ENCODE data around the gene PAPPA. TPM values are rescaled to one million over a fixed set of nuclear protein-coding genes. Genes with fewer than 3 reads are reported as not detected.

Gene PAPPA
- total RNA-seq, 1 donor from 2014 or later: 2.8 TPM

GRCh38 chr9:116322521-116322920 is 168.9 kb downstream of the PAPPA start:
- intact Hi-C loops (cut with DNase I): no loop called here

DNA sequence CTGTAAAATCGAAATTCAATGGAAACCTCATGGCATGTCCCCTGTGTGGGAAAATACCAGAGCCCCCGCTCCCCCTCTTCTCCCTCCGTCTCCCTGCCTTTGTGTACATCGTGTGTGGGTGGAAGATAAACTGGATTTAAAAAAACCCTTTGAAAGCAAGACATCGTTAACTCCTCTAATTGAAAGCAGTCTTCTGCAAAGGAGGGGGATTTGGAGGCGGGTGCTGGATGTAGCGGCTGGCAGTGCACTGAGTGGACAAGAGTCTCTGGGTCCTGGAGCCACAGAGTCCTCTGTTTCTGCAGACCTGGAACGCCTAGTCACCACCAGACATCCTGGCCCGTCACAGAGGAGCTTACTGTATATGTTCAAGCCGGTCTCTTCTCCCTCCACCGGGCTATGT is 169.4 kb downstream of the PAPPA start:
- intact Hi-C loops (cut with DNase I): no loop called here
- no peak for DNase-seq (ENCODE audit: low spot score)

More at GRCh38 chr9:116322521-116322920, 168.9 kb downstream of the PAPPA start:
- no peak for DNase-seq (ENCODE audit: low spot score)

DNA sequence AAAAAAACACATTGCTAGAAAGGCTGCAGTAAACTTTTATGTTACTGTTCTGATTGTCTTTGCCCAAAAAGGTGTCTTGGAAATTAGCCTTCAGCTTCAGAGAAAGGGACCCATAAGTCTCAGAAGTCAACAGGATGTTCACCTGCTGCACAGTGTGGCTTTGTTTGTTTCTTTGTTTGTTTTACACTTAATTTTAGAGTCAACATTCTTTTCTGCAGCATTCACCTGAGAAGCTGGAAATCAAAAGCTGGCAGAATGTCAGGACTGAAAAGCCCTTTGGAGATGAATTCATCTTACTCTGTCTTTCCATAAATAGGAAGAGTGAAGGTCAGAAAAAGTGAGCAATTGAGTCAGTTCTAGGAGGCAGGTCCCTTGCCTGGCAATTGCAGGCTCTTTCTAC is 170.0 kb downstream of the PAPPA start:
- DNase-seq (ENCODE audit: low spot score): no peak
- intact Hi-C loops (cut with DNase I): no loop called here

- intact Hi-C loops (cut with DNase I): no loop called here
- no peak for DNase-seq (ENCODE audit: low spot score)
Measured at GRCh38 chr9:116325924-116326323, 172.3 kb downstream of the PAPPA start.

- no peak for DNase-seq (ENCODE audit: low spot score)
- intact Hi-C loops (cut with DNase I): no loop called here
Measured at GRCh38 chr9:116327701-116328405, 174.3 kb downstream of the PAPPA start.

- intact Hi-C loops (cut with DNase I): no loop called here
- no peak for DNase-seq (ENCODE audit: low spot score)
Measured at GRCh38 chr9:116329470-116329869, 175.9 kb downstream of the PAPPA start.

- intact Hi-C loops (cut with DNase I): no loop called here
- DNase-seq (ENCODE audit: low spot score): no peak
Measured at GRCh38 chr9:116331241-116331640, 177.7 kb downstream of the PAPPA start.

GRCh38 chr9:116332090-116332489 is 178.5 kb downstream of the PAPPA start:
- intact Hi-C loops (cut with DNase I): no loop called here
- no peak for DNase-seq (ENCODE audit: low spot score)

DNA sequence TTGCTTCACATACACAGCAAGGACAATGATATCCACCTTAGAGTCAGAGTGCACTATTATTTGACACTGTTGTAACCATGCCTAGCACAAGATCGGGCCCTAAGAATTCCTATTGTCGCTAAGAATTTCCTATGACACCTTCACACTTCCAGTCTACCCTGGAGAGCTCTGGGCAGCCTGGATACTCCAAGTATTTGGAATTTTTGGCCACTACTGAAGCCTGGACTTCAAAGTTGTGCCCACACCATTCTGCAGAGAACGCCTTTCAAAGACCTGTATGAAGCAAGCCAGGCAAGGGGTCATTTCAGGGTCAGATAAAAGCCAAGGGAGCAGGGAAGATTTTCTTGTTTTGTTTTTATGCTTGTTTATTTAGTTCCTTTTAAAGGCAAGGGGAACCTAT is 179.7 kb downstream of the PAPPA start:
- DNase-seq (ENCODE audit: low spot score): no peak
- intact Hi-C loops (cut with DNase I): no loop called here

- intact Hi-C loops (cut with DNase I): no loop called here
- no peak for DNase-seq (ENCODE audit: low spot score)
Measured at GRCh38 chr9:116334546-116335150, 181.1 kb downstream of the PAPPA start.

DNA sequence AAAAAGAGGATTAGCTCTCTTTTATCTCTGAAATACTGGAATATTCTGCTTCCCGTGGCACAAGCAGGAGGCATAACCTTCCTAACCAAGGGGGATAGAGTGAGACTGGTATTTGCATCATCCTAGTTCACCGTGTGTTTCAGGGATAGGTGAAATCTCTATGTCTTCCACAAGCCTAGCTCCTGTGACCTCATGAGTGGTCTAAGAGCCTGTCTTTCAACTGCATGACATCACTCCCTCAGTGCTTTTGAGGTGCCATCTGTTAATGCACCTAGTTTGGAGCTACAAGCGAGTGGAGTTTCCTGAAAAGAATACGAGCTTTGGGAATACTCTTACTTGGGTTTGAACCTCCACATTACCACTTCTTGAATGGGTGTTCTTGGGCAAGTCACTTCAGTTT is 181.8 kb downstream of the PAPPA start:
- intact Hi-C loops (cut with DNase I): no loop called here
- no peak for DNase-seq (ENCODE audit: low spot score)

GRCh38 chr9:116336133-116336862 is 182.7 kb downstream of the PAPPA start:
- intact Hi-C loops (cut with DNase I): no loop called here
- DNase-seq (ENCODE audit: low spot score): no peak

- intact Hi-C loops (cut with DNase I): no loop called here
- no peak for DNase-seq (ENCODE audit: low spot score)
Measured at GRCh38 chr9:116337015-116337414, 183.4 kb downstream of the PAPPA start.

- DNase-seq (ENCODE audit: low spot score): no peak
- intact Hi-C loops (cut with DNase I): no loop called here
Measured at GRCh38 chr9:116340270-116340669, 186.7 kb downstream of the PAPPA start.

DNA sequence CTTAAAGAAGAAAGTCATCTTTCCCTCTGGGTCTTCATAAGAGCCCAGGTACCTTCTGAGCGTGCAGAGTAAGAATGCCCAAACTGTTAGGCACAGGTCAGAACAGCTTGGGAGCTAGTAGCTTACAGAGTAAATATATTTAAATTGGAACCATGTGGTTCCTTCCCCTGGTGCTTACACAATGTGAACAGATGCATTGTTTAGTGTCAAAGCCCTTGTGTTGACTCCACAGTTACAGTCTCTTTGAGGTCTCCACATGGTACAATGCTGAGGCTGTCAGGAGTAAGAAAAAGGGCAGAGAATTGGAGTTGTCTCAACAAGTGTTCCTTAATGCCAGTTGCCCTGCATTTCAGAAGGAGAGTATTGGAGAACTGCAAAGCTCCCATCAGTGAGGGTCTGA is 188.5 kb downstream of the PAPPA start:
- intact Hi-C loops (cut with DNase I): no loop called here
- no peak for DNase-seq (ENCODE audit: low spot score)

DNA sequence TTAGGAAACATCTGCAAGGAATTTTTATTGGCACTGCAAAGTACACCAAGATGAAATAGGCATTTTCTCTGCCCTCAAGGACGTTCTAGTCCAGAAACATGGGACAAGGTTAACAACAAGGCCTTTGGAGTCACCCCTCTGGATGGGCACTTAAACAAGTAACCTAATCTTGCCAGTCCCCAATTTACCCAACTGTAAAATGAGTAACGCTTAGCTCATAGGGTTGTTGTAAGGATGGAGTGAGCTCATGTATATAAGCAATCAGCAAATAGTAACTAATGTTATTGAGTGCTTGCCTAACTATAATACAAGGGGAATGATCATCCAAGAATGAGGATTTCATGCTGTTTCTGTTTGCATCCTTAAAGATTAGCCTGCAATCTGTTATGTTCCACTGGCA is 189.3 kb downstream of the PAPPA start:
- no peak for DNase-seq (ENCODE audit: low spot score)
- intact Hi-C loops (cut with DNase I): no loop called here

- DNase-seq (ENCODE audit: low spot score): no peak
- intact Hi-C loops (cut with DNase I): no loop called here
Measured at GRCh38 chr9:116344416-116344815, 190.8 kb downstream of the PAPPA start.

DNA sequence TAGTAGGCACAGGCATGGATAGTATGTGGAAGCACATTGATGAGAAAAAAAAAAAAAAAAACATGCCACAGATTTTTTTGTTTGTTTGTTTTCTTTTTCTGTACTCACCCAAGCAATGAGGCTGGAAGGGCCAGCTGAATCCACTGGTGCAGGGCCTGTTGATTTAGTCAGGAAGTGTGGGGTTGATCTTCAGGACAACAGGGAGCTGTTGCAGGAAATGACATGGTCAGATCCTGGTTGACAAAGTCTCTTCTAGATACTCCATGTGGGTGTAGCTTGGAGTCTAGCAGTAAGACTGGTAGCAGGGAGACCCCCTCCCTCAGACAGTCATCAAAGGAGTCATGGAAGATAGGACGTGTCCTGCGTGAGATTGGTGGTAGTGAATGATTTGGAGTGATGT is 191.8 kb downstream of the PAPPA start:
- DNase-seq (ENCODE audit: low spot score): no peak
- intact Hi-C loops (cut with DNase I): no loop called here

DNA sequence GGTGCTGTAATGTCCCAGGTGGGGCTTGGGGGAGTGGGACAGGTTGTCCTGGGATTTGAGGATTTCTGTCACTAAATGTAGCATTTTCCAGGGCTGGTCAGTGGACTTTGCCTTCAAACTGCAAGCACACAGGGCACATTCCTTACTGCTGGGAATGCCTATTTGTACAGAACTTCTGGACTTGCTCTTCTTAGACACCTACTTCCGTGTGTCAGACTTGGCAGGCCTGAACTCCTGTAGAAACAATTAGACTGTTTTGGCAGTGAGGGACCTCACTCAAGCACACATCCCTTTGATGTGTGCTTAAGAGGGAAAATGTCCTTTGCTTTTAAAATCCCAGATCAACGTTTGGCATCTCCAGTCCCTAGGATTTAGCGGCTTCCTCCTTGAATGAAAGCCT is 192.2 kb downstream of the PAPPA start:
- intact Hi-C loops (cut with DNase I): no loop called here
- no peak for DNase-seq (ENCODE audit: low spot score)

DNA sequence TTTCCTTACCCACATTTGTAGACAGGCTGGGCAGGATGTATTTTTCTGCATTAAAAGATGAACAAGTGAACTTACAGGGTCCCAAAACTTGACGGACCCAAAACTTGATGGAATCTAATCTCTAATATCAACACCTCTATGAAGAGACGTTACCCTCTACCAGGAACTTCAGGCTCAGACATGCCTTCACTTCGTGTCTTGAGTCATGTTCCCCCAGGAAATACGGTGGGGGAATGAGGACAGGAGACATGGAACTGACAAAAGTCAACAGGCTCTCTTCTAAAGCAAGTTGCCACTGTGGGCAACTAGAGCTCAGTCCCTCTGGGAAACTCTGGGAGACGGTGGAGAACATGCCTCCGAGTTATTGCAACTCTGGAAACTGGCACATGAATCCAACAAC is 196.1 kb downstream of the PAPPA start:
- DNase-seq (ENCODE audit: low spot score): no peak
- intact Hi-C loops (cut with DNase I): no loop called here

GRCh38 chr9:116350213-116350612 is 196.6 kb downstream of the PAPPA start:
- no peak for DNase-seq (ENCODE audit: low spot score)
- intact Hi-C loops (cut with DNase I): no loop called here
